H4 (cell line): ENCODE data around the gene DIP2C. TPM values are rescaled to one million over a fixed set of nuclear protein-coding genes. Genes with fewer than 3 reads are reported as not detected.

ENCODE experiments used
- DNase-seq: peaks from one replicate; pipeline ENCODE4 v3.0.0-alpha.2; 2015; ENCODE audit warnings: low spot score
- total RNA-seq: library from RNA; depleted of rRNA; stranded (reverse); fragments of >200 nt; shearing (Covaris generic); gene quantifications from 2 replicates; pipeline ENCODE4 v1.2.3, GENCODE V29; 2014

DIP2C gene
- total RNA-seq, 1 experiment from 2014 or later: 2.3 TPM

DNA sequence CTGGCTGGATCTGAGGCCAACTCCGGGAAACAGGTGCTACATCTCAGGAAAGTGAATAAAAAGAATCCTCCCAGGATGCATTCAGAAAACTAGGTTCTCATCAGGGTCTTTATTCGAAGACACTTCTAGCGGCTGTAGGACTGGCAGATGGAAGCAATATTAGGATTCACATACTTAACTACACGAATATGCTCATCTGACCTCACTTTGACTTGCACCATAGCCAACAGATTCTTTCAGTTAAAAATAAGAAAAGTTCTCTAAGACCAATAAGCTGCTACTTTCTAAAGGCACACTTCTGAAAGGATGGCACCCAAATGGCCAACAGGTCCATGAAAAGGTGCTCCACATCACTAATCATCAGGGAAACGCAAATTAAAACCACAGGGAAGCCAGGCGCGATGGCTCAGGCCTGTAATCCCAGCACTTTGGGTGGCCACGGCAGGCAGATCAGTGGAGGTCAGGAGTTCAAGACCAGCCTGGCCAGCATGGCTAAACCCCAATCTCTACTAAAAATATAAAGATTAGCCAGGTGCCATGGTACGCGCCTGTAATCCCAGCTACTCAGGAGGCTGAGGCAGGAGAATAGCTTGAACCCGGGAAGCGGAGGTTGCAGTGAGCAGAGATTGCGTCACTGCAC lies 296.2 kb downstream of the DIP2C start:
- no peak for DNase-seq

DNA sequence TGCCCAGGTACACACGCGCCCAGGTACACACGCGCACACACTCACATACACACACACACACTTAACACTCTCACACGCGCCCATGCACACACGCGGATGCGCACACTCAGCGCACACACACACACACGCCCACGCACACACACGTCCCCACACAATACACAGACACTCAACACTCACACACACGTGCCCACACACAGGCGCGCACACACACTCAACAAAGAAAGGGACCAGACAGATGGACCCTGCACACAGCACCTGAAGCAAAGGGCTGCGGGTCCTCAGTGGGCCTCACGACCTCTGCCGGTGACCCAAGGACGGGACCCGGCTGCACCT lies 296.8 kb downstream of the DIP2C start:
- no peak for DNase-seq

DNA sequence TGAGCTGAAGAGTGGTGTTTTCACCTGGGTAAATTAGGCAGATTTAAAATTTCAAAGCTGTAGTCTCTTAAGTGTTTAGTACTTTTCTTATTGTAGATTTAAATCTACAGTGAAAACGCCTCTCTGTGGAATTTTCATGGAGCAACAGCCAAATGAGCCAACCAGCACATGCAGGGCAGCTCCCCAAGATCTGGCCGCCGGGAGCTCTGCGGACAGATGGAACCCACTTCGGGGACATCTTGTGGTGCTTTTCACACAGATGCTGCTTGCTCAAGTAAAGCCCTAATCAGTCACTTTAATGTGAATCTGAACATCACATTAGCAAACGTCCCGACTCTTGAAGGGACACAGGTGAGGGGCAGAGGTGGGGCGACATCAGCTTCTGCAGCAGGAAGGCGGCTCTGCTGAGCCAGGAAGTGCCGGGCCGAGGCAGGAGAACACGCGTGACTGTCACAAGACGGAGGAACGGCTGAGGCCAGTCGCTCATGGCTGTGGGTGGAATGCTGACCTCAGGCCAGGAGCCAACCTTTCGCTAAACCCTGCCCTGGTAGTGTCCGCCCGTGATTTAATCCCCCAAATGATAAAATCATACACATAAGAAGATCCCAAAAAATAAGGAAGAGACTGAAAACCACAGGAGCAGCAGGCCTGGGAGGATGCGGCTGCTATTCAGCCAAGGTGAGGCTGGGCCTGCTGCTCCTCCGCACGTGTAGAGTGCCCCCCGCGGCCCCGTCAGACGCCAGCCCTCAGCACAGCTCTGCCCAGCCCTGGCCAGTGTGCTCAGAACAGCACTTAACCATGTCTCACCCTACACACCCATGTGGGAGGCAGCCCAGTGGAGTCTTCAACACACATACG lies 297.4 kb downstream of the DIP2C start:
- no peak for DNase-seq

DNA sequence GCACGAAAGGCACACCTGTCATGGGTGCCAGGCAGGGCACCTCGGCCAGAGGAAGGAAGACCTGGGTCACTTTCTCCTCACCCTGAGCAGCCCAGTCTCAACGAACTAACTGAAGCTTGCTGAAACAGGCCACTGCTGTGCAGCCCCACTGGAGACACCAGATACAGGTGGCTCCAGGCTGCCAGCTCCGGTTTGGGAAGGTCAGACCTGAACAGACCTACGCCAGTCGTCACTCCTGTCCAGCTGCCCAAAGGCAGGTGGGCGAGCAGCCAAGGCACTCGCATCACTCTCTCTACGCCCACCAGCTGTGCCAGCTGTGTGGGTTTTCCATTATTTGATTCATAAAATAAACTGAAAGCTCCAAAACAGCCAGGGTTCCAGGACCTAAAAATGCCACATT lies 298.2 kb downstream of the DIP2C start:
- DNase-seq: no peak

DNA sequence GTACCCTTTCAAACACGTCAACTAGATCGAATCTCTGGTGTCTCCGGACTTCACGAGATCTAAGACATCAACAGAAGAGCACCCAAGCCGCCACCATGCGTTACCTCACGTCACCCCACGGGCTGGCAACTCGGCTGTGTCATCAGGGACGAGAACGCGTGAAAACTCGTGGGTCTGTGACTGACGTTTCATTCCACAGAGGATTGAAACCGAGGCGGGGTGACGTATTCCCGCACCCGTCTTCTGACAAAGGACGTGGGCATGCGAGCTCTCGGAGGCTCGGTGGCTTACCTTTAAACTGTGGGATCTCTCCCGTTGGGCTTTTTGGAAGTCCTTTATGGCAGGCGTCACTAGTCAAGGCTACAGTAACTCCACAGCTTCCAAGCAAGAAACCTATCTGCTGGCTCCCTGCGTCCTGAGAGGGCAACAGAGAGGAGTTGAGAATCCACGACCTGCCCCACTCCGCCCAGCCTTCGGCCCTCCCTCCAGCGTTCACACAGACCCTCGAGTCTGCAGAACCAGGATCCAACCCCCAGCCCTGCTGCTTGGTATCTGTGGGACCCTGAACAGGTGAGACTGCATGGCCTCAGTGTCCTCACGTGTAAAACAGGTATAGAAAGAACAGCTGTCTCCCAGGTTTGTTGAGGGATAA lies 298.9 kb downstream of the DIP2C start:
- DNase-seq: no peak

DNA sequence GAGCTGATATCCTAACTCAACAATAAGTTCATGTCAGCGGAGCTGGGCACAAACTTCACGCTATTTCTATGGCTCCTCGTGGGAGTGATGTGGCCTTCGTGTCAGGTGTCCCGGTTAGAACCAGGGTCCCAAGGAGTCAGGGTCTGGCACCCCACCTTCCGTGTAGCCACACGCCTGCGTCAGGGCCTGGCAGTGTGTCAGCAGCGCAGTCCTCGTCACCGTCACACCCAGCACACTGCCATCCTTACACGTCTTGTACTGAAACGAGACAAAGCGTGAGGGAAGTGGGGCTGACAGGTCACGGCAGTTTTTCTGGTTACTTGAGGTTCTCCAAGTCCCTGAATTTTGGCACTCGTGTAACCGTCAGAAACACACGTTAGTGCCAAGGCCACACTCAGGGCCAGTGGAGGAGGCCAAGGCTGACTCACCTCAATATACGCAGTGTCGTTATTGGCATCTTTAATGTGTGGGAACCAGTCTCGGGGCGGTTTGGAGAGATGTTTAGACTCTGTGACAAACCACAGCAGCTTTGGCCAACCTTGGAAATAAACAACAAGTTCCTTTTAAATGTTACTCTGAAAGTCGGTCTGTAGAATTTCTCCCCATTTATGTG lies 299.5 kb downstream of the DIP2C start:
- no peak for DNase-seq

DNA sequence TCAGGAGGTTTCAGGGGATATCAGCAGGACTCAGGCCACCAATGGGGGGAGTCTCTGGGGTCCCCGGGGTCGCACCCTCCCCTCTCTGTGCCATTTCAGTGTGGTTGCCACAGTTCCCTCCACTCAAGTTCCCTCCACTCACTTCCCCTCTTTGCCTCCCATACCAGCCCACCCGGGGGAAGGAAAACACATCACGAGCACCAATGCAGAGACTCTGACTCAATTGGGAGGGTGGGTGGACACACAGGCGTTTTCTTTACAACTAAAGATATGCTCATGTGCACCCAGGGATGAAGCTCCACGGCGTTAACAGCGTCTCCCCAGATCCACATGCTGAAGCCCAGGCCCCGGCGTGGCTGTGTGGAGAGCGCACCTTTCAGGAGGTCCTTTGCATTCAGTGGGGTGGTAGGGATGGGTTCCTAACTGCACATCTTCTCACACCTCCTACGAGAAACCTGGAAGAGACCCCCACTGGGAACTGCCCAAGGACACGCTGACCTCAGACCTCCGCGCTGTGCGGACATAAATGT lies 300.1 kb downstream of the DIP2C start:
- DNase-seq: no peak

DNA sequence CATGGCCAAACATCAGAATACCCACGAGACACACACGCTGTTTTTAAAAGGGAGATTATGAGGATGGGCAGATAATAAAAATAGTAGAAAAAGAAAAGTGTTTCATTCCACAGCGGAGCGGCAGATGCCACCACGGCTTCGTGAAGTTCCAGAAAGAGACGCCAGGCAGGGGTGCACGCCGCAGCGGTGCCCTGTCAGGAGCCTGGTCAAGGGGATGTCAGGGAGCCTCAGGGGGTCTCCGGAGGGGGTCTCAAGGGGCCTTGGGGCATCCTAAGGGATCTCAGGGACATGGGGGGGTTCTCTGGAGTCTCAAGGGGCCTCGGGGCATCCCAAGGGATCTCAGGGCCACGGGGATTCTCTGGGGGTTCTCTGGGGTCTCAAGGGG lies 300.8 kb downstream of the DIP2C start:
- no peak for DNase-seq

DNA sequence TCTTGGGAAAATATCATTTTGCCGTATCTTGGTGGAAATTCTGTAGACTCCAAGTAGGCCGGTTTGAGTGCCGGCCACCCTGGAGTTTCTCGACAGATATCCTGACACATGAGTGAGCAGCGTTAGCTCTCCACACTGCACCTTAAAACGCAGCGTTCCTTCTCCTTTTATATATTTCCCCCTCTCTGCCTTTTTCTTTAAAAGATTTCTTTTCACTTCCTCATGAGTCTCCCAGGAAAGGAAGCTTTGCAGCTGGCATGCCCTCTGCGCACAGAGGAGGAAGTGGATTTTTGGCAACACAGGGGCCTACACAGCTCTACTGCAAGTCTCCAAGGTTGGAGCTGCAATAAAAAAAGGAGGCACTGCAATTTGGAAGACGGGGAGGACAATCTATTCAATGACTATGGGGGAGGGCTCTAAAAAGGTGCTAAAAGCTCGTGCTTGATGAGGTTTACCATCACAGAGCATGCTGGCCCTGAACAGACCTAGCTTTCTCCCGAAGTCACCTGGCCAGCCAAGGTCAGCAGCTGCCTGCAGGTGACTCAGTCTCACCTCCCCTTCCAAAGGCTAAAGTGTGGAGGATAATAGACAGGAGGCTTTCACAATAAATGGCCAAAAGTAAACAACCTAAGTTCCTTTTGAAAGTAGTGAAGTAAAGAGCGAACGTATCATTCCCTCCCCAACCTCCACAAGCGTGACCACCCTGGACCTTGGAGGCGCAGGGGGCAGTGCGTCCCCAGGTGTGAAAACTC lies 301.4 kb downstream of the DIP2C start:
- no peak for DNase-seq

DNA sequence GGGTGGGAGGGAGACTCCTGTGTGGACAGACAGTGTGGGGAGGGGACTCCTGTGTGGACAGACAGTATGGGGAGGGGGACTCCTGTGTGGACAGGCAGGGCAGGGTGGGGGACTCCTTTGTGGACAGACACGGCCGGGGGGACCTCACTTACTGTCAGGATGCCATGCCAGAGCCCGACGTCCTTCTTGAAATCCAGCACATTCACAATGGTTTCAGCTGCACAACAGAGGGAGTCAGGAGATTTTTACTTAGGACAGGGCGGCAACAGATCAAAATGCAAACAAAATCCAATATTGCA lies 301.9 kb downstream of the DIP2C start:
- no peak for DNase-seq

DNA sequence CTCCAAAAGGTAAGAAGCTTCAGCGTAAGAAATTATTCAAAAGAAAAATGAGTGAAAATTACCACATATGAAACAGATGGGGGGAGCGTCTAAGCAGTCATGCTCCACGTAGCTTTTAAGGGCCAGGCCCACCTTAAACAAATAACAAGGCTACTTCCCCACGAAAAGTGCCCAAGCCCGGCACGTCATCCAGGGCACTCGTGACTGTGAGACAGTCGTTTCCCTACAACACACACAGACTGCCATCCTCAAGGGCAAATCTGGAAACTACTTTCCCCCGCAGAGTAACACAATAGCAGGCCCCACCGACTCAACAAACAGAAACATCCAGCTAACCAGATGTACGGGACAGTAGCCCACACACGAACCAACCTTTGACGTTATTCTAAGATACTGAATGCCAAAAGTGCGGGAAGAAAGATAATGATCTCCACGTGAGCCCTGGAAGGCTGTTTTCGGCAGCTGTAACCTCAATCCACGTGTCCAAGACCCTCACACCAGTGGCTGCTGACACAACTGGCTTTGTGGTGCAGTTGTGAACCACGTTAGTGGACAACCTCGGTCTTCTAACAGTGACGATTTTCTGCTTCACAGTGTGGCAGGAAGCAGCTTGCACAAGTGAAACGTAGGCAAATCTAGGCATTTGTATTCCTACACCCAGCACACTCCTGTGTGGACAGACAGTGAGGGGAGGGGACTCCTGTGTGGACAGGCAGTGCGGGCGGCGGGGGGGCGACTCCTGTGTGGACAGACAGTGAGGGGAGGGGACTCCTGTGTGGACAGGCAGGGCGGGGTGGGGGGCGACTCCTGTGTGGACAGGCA lies 302.5 kb downstream of the DIP2C start:
- DNase-seq: no peak

DNA sequence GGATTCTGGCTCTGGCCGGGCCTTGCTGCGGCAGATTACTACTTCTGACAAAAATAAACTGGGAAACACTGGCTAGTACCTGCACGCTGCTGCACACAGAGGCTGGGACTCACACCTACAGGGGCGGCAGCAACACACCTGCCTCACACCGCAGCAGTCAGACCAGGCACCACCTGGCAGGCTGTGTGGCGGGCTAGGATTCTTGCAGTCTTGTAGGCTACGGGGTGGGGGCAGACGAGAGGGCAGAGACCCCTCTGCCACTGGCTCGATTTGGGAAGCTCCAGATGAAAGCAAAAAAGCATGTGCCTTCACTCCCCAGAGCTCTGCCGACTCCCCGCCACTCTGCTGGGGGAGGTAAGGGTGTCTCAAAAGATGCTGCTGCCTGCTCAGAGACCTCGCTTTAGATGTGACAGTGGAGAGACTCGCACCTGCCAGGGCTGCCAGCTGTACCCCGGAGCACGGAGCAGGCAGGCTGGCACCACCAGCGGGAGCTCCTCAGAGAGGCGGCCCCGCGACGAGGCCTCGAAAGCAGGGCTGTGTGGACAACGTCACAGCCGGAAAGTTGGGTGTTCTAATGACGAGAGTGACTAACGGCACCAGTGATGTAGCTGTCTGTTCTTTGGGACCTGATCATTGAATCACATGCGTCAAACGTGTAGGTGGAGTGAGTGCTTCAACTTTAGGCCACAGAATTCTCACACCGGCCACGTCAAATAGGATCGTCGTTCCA lies 303.7 kb downstream of the DIP2C start:
- no peak for DNase-seq

DNA sequence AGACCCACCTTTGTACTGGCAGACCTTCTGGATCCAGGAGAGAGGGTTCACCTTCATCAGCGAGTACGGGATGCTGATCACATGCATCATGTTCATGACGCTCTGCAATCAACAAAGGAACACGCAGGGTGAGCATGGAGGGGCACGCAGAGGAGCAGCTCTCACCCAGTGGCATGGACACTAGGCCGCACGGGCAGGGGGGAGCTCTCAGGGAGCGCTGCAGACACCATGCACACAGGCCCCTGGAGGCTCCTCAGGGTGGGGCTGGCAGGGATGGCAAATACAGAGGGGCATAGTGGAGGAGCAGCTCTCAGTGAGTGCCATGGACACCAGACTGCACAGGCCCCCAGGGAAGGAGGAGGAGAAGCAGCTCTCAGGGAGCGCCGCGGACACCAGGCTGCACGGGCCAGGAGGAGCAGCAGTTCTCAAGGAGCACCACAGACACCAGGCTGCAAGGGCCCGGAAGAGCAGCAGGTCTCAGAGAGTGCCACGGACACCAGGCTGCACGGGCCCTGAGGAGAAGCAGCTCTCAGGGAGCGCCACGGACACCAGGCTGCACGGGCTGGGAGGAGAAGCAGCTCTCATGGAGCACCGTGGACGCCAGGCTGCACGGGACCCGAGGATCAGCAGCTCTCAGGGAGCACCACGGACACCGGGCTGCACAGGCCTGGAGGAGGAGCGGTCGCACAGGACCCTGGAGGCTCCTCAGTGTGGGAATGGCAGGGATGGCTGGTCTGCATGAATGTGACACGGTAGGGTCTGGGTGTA lies 304.7 kb downstream of the DIP2C start:
- no peak for DNase-seq

DNA sequence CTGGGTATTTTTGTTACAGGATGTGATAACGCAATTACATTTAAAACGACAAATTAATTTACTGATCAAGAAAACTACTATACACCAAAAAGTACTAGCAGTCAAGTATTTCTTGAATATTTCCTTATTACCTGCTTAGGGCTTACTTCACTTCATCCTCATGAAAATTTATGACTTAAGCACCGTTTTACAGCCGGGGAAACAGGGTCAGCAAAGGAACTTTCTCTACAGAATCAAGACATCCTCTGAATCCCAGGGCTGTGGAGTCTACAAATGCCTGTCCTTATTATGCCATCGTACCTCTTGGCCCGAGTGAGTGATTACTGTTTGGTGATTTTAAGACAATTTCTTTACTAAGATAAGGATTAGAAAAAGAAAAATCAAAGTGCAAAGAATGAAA lies 305.9 kb downstream of the DIP2C start:
- no peak for DNase-seq

DNA sequence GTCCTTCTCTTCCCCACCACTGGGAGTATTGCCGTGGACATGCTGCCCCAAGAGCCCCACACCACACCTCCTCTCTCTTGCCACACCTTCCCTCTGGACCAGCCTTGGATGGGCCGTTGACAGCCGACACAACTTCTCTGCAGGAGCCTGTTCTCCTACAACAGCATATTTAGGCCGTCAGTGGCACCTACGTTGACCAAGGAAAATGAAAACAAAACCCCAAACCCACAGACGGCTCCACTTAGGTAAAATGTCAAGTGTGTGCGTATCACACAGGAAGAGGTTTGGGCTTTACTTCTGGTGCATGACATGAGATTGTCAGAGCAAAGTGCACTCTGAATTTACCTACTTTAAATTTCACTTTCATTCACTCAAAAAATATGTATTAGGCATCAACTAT lies 307.7 kb downstream of the DIP2C start:
- no peak for DNase-seq

DNA sequence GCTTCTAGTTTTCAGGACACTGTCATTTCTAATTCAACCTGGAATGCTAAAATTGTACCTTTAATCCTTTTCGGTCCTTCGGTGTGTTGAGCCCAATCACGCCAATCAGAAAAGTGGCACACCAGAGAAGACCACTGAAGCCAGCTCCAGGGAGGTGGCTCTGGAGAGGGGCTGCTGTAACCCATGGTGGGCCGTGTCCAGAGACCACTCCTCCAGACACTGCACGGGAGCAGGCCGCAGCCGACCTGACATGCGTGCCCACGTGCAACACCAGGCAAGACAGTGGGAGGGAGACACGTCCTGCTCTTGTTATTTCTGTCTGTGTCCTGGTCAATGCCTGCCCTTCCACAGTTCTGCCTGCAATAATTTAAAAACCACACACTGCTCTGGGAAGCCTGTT lies 308.1 kb downstream of the DIP2C start:
- DNase-seq: no peak

DNA sequence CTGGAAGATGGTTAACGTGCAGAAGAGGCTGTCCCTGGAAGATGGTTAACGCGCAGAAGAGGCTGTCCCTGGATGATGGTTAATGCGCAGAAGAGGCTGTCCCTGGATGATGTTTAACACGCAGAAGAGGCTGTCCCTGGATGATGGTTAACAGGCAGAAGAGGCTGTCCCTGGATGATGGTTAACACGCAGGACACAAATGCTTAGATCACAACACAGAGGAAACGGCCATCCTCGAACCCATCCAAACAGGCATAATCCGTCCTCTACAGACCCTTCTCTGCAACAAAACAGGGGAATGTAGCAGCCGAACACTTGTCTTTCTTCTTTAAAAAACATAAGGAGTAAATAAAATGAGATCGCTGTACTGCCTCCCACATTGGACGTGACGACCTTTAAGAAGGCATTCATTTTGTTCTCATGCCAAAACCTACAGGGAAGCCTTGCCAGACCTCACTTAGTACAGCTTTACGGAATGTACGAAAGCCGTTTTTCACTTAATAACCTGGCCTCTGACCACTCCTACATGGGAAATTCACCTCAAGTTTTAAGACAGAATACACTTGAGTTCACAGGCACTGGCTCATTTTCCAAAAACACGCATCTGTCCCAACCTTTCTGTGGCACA lies 309.0 kb downstream of the DIP2C start:
- DNase-seq: no peak

DNA sequence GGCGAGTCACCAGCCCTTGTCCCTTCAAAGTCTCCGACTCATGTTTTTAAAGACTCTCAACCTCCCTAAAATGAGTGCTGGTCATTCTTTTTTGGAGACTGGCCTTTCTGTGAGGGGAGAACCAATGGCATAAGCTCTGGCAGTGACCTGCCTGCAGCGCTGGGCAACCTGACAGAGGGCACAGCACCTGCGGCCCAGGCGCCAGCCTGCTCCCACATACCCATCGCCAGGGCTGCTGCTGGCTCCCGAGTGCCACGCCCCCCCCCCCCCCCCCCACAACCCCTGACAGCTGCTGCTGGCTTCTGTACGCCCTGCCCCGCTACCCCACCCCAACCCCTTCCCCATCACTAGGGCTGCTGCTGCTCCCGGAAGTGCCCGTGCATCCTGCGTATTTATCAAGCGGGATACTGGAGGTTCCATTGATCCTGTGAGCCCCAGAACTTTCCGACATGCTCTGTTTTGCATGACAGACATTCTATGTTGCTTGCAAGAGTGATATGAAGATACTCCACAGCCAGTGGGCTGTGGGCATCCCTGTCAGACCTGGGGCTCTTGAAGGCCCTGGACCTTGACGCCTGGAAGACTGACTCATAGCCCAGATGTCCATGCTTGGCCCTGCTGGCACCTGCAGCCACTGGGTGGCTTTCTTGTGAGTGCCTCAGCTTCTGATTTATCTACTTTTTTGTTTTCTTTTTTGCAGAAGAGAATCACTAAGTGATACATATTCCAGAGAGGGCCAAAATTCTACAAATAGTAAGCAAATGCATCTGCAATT lies 310.4 kb downstream of the DIP2C start:
- DNase-seq: no peak
